Loucy (cell line): ENCODE data around the gene PKD1L1.

ENCODE experiments used
- H2AFZ ChIP-seq: fragments of 200-600 bp; sonication (generic); 2 replicates; pipeline ENCODE4 v1.6.0; 2016; ENCODE audit warnings: antibody characterized with exemption, mild to moderate bottlenecking, low read length, moderate library complexity
- H3F3A ChIP-seq: fragments of 200-600 bp; 2 replicates; pipeline ENCODE4 v1.6.0; 2016; ENCODE audit warnings: antibody characterized with exemption, low read depth, mild to moderate bottlenecking
- H3K27me3 ChIP-seq: fragments of 200-600 bp; sonication (generic); 2 replicates; pipeline ENCODE4 v1.6.1; 2014; ENCODE audit warnings: low read length, mild to moderate bottlenecking; ENCODE audit not compliant: insufficient read depth, poor library complexity, severe bottlenecking
- H3K36me3 ChIP-seq: fragments of 200-600 bp; sonication (generic); 2 replicates; pipeline ENCODE4 v1.6.1; 2016; ENCODE audit warnings: low read length; ENCODE audit not compliant: insufficient read depth
- H3K4me1 ChIP-seq: fragments of 200-600 bp; sonication (generic); 2 replicates; pipeline ENCODE4 v1.5.1; 2014; ENCODE audit warnings: low read length, mild to moderate bottlenecking; ENCODE audit not compliant: insufficient read depth, poor library complexity, severe bottlenecking
- H3K4me2 ChIP-seq: fragments of 200-600 bp; sonication (generic); 2 replicates; pipeline ENCODE4 v1.6.0; 2014; ENCODE audit warnings: antibody characterized with exemption, low read length, low read depth, mild to moderate bottlenecking; ENCODE audit not compliant: poor library complexity, severe bottlenecking
- H3K4me3 ChIP-seq: fragments of 200-600 bp; sonication (generic); 2 replicates; pipeline ENCODE4 v1.5.1; 2014; ENCODE audit warnings: low read length, mild to moderate bottlenecking, mixed read lengths; ENCODE audit not compliant: poor library complexity, severe bottlenecking
- H3K79me2 ChIP-seq: fragments of 200-600 bp; sonication (generic); 2 replicates; pipeline ENCODE4 v1.6.1; 2014; ENCODE audit warnings: low read length; ENCODE audit not compliant: insufficient read depth
- H3K9ac ChIP-seq: fragments of 200-600 bp; sonication (generic); 2 replicates; pipeline ENCODE4 v1.6.0; 2014; ENCODE audit warnings: mild to moderate bottlenecking, low read depth, low read length, moderate library complexity; ENCODE audit not compliant: poor library complexity, severe bottlenecking
- H3K9me2 ChIP-seq: fragments of 200-600 bp; sonication (generic); replicated peaks from 2 replicates; pipeline ENCODE4 v1.6.1; 2016; ENCODE audit warnings: low read depth, low read length, mixed read lengths
- H3K9me3 ChIP-seq: fragments of 200-600 bp; sonication (generic); 2 replicates; pipeline ENCODE4 v1.6.1; 2014; ENCODE audit warnings: mild to moderate bottlenecking, antibody characterized with exemption, low read length, low read depth; ENCODE audit not compliant: insufficient read depth
- H4K20me1 ChIP-seq: fragments of 200-600 bp; sonication (generic); 2 replicates; pipeline ENCODE4 v1.6.0; 2014; ENCODE audit warnings: antibody characterized with exemption, low read length, mild to moderate bottlenecking; ENCODE audit not compliant: insufficient read depth, poor library complexity, severe bottlenecking
- EZH2phosphoT487 ChIP-seq: fragments of 200-600 bp; IDR thresholded peaks from 2 replicates; pipeline ENCODE4 v1.6.1; 2018; ENCODE audit warnings: antibody characterized with exemption, mild to moderate bottlenecking, moderate library complexity, borderline replicate concordance
- TF ChIP-seq, protein P1 (sequence below): fragments of 200-600 bp; sonication (generic); conservative IDR thresholded peaks from 2 replicates; pipeline ENCODE4 v1.5.1; 2014; ENCODE audit warnings: mild to moderate bottlenecking, antibody characterized with exemption, low read length

PKD1L1 gene

GRCh38 chr7:47967123-47967522 lies 18.9 kb upstream of the PKD1L1 start:
- Histone ChIP-seq H2AFZ (no peak overlapping the region), H3K4me3 (no peak overlapping the region), H4K20me1 (no peaks in the 10 kb centered on the region), H3K36me3 (peaks cover 24% of the 10 kb centered on the region; the same call in 1 of the 2 replicates), H3F3A (no peaks in the 10 kb centered on the region), H3K4me2 (no peak overlapping the region), H3K27me3 (no peaks in the 10 kb centered on the region), H3K9me3 (no peaks in the 10 kb centered on the region), H3K4me1 (no peaks in the 10 kb centered on the region), H3K9me2 (no peaks in the 10 kb centered on the region), H3K79me2 (no peaks in the 10 kb centered on the region), H3K9ac (no peak overlapping the region)
- TF ChIP-seq, protein P1, sequence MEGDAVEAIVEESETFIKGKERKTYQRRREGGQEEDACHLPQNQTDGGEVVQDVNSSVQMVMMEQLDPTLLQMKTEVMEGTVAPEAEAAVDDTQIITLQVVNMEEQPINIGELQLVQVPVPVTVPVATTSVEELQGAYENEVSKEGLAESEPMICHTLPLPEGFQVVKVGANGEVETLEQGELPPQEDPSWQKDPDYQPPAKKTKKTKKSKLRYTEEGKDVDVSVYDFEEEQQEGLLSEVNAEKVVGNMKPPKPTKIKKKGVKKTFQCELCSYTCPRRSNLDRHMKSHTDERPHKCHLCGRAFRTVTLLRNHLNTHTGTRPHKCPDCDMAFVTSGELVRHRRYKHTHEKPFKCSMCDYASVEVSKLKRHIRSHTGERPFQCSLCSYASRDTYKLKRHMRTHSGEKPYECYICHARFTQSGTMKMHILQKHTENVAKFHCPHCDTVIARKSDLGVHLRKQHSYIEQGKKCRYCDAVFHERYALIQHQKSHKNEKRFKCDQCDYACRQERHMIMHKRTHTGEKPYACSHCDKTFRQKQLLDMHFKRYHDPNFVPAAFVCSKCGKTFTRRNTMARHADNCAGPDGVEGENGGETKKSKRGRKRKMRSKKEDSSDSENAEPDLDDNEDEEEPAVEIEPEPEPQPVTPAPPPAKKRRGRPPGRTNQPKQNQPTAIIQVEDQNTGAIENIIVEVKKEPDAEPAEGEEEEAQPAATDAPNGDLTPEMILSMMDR = no peak
- no peak for TF ChIP-seq EZH2phosphoT487

- no peaks in the 10 kb centered on the region for H3F3A ChIP-seq
- no peak overlapping the region for H3K4me2 ChIP-seq
- peaks cover 24% of the 10 kb centered on the region; the same call in 1 of the 2 replicates for H3K36me3 ChIP-seq
- no peak overlapping the region for H2AFZ ChIP-seq
- H3K4me1 ChIP-seq = no peaks in the 10 kb centered on the region
- H3K9me2 ChIP-seq = no peaks in the 10 kb centered on the region
- no peak overlapping the region for H3K4me3 ChIP-seq
- no peak overlapping the region for H3K9ac ChIP-seq
- no peak for TF ChIP-seq EZH2phosphoT487
- TF ChIP-seq, protein P1 = no peak
- no peaks in the 10 kb centered on the region for H4K20me1 ChIP-seq
- H3K27me3 ChIP-seq = no peaks in the 10 kb centered on the region
- no peaks in the 10 kb centered on the region for H3K9me3 ChIP-seq
- H3K79me2 ChIP-seq = no peaks in the 10 kb centered on the region
These were observed 17.2 kb upstream of the PKD1L1 start for GRCh38 chr7:47965456-47965855.

GRCh38 chr7:47962262-47962661 lies 14.0 kb upstream of the PKD1L1 start:
- Histone ChIP-seq H2AFZ (no peak overlapping the region), H3K79me2 (no peaks in the 10 kb centered on the region), H3K4me1 (no peaks in the 10 kb centered on the region), H3K9me3 (no peaks in the 10 kb centered on the region), H3K27me3 (no peaks in the 10 kb centered on the region), H3K9ac (no peak overlapping the region), H3K9me2 (no peaks in the 10 kb centered on the region), H3F3A (no peaks in the 10 kb centered on the region), H3K4me2 (no peak overlapping the region), H4K20me1 (no peaks in the 10 kb centered on the region), H3K4me3 (no peak overlapping the region), H3K36me3 (peaks cover 22% of the 10 kb centered on the region; the same call in 1 of the 2 replicates)
- TF ChIP-seq EZH2phosphoT487 = no peak
- TF ChIP-seq, protein P1 = no peak
